T follicular helper cell (primary cell): ENCODE results near the gene DBN1.
A peak's percentile ranks its signal among the peaks of the same experiment; 100 is the strongest.
"Not testable (repeated sequence)": the region's sequence is repeated elsewhere in the genome, so short reads cannot be mapped to it uniquely, and the experiment has no call there.

Source experiments
- DNase-seq: peaks from one replicate; pipeline ENCODE4 v3.0.0-alpha.2; 2020; ENCODE audit warnings: low read depth

The DBN1 gene

DNA sequence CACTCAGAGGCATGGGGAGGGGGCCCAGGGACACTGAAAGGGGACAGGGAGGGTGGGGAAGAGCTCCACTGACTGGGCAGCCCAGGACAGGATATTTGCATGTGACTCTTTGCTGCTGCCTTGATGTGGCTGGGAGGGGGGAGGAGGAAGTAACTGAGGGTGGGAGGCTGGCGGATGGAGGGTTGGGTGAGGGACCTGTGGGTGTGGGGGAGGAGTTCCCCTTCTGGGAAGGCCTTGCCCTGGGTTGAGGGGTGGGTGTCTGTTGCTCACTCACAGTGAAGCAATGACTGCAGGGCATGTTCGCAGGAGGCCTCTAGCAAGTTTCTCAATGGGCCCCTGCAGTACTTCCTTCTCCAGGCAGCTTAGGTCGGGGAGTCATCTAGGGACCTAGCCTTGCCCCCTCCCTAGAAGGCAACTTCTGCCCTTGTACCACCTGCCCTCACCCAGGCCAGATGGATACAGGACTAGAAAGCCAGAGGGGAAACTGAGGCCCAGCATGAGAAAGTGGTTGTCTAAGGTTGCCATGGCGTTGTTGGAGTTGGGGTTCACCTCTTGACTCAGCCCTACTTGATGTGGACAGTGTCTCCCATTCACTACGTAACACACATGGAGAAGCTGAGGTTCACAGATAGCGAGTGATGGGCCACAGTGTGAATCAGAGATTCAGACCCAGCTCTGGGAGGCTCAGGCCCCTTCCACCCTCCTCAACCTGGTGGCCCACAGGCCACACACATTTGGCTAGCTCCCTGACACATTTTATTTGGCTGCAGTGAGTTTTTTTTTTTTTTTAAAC is 44.0 kb downstream of the DBN1 start:
- peak; percentile 72 for DNase-seq

DNA sequence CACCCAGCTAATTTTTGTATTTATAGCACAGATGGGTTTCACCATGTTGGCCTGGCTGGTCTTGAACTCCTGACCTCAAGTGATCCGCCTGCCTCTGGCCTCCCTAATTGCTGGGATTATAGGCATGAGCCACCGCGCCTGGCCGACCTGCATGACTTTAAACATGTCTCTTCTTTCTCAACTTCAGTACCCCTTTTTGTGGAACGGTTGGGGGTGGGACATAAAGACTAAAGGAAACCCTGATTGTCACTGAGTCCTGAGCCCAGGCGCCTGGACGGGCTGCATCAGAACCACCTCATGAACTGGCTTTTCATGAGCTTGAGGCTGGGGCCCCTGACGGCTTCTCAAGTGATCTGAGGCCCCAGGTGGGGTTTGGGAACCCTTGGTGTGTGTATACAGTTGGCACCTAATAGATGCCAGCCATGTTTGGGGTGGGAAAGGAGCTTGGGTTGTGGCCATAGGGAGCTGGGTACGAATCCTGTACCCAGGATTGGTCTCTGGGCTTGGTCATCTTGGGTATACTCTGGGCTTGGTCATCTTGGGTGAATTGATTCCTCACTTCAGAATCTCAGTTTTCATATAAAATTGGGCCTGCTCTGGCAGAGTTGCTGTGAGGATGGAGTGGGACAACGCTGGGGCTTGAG is 44.7 kb downstream of the DBN1 start:
- no peak for DNase-seq

DNA sequence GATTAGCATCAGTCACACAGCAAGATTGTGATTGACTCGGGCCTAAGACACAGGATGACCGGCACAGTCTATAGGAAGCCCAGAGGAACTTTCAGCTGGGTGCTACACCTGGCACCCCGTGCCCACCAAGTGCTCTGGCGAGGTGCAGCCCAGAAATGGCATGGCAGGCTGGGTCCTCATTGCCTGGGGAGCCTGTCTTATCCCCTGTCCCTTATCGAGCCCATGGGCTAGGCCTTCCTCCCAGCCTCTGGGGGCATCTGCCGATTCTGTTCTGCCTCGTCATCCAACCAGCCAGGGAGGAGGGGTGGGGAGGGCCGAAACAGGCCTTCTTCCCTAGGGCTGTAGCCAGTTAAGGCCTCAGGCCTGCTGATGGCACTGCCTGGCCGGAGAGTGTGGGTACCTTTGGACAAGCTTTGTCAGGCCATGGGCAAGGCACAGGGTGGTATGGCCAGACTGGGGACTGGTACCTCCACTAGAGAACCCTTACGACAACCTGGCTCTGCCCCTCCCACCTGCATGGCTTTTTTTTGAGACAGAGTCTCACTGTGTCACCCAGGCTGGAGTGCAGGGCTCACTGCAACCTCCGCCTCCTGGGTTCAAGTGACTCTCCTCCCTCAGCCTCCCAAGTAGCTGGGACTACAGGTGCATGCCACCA is 45.4 kb downstream of the DBN1 start:
- DNase-seq, result no peak

DNA sequence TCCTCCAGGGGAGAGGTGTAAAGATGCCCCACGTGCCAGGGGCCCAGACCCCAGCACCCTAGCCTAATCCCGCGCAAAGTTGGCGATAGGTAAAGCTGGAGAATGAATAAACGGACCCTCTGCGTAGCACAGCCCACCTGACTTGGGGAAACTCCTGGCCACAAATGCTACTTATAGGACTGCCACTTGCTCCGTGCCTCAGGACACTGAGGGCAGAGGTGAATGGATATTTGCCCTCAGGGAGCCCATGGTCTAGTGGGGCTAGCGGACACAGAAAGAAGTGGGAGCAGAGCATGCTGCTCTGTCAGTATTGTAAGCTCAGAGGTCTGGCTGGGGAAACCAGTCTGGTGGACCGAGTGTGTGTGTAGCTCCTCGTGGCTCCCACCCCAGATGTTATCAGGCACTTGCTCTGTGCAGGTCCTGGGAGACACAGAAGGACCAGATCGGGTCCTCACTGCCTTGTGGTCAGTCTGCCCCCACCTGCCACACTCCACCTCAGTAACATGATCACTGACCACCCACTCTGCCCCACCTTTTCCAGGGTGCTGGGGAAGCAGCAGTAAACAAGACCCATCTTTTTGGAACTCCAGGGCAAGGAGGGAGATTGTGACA is 46.1 kb downstream of the DBN1 start:
- no peak for DNase-seq

DNA sequence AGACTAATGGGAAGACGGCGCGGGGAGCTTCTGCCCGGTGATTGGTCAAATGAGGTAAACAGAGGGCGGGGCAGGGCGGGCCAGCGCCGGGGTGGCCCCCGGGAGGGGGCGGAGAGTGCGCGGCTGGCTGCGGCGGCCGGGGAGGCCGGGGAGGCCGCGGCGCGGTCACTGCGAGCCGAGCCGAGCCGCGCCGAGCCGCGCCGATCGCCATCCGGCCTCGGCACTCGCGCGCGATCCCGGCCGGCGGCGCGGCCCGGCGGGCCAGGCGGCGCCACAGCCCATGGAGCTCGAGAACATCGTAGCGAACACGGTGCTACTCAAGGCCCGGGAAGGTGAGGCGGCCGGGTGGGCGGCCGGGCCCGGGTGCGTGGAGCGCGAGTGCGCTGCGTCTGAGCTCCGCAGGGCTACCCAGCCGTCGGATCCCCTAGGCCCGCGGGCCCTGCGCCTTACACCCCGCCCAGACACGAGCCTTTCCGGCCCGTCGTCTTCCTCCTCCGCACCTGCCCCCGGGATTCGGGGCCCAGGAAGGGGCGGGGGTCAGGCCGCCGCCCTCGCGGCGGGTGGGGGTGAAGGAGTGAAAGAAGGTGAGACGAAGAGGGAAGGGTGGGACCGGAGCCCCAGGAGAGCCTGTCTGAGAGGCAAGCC is 46.7 kb downstream of the DBN1 start, which contains the start of gene GRK6:
TSS of gene GRK6 (plus strand) at position 111 of the 645 bp plus-strand sequence. CDS start at position 281, 170 bp downstream.
- peak; percentile 57 for DNase-seq

DNA sequence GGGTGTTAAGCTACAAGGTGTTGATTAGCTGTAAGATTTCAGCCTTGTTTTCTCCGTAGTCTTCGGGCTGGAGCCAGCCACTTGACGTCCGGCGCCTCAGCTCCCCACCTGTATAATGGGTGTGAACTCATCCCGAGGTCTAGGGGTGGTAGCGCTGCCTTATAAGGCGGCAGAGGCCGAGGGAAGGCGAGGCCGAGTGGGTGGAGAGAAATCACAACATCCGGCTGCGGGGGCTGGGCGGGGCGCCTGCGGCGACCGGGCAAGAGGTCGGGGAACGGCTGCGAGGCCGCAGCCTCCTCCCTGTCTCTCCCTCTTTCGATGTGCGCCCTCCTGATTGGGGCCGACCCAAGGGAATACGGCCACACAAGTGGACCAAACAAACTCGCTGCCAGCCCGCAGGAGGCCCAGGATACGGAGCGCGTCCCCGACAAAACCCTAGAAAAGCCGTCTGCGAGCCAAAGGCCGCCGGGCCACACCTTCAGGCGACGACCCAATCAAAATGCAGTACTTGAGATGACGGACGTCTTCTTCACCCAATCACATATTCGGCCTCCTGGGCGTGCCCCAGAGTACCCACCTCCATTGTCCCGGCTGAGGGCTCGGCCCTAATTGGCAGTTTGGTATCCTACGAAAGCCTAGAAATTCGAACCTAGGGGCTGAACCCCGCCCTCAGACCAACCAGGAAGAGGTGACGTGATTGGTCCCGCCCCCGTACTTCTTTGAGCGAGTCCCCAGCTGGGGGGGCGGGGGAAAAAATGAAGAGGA is 47.5 kb downstream of the DBN1 start:
- DNase-seq, result peak; percentile 100

DNA sequence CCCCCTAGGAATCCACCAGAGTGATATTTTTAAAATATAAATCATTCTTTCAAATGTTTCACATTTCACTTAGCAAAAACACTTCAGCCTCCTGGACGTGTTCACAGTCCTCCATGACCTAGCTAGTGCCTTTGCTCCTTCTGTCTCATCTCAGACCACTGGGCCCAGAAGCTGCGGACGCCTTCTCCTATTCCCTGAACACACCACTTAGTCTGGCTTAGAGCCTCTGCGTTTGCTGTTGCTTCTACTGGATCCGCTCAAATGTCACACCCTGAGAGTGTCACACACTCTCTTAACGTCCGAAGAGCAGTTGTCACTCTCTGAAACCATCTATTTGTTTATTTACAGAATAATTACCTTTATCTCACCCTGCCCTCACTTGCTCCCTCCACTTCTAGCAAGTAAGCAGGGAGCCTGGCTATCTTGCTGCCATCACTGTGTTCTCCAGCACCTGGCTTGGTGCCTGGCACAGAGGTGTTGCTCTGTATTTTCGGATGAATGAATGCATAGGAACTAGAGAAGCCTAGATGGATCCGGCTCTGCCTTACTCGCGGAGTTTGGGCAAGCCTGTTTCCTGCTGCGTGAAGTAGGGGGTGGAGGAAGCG is 48.1 kb downstream of the DBN1 start:
- no peak for DNase-seq

DNA sequence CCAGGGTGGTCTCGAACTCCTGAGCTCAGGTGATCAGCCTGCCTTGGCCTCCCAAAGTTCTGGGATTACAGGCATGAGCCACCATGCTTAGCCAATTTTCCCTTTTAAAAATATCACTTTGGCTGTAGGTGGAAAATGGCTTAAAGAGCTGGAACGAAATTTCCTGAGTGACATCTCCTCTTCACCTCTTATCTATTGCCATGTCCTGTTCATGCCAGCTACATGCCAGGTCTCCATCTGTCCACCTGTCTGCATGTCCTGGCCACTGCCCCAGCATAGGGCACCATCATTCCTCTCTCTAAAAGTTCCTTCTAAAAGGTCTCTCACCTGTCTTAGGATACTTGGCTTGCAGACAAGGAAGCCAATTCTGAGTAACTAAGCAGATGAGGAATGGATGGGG is 49.8 kb downstream of the DBN1 start:
- no peak for DNase-seq

- DNase-seq, result no peak
Measured at GRCh38 chr5:177421062-177421798, 52.2 kb downstream of the DBN1 start.

DNA sequence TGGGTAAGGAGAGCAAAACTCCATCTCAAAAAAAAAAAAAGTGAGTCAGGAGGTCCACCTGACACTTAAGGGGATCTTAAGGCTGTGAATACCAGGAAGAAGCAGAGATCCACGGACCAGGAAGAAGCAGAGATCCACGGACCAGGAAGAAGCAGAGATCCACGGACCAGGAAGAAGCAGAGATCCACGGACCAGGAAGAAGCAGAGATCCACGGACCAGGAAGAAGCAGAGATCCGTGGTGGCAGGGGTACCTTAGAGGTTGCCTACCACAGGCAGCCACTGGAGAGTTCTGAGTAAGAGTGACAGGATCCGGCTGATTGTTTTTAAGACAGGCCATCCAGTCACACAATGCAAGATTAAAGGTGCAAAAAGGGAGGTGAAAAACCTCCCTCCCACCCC is 53.0 kb downstream of the DBN1 start:
- not testable (repeated sequence) for DNase-seq

DNA sequence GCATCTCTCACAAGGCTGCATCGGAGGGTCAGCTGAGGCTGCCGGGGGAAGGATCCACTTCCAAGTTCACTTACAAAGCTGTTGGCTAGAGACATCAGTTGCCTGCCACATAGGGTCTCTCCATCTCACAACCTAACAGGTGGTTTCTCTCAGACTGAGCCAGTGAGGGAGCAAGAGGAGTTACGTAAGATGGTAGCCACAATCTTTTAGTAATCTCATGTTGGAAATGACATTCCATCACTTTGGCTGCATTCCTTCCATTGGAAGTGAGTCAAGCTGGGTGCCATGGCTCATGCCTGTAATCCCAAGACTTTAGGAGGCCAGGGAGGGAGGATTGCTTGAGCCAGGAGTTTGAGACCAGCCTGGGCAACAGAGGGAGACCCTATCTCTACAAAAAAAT is 54.4 kb downstream of the DBN1 start:
- DNase-seq, result no peak

GRCh38 chr5:177417081-177417480 is 56.4 kb downstream of the DBN1 start:
- DNase-seq, result not testable (repeated sequence)

GRCh38 chr5:177414481-177414880 is 59.0 kb downstream of the DBN1 start:
- no peak for DNase-seq

GRCh38 chr5:177412603-177413233 is 60.7 kb downstream of the DBN1 start:
- DNase-seq, result no peak

GRCh38 chr5:177410575-177410974 is 62.9 kb downstream of the DBN1 start:
- no peak for DNase-seq

GRCh38 chr5:177409043-177409801 is 64.2 kb downstream of the DBN1 start, which contains the start of gene F12:
Gene F12, minus strand, starts transcription at chr5:177409564. Its CDS starts 37 bp downstream, at chr5:177409527.
- no peak for DNase-seq
